Hematopoietic multipotent progenitor cell treated with erythropoietin and hydrocortisone succinate and interleukin-3 and kit ligand, for 4 days (in vitro differentiated cells): ENCODE measurements around the gene GTF2IRD1.
"Not testable (repeated sequence)": the region's sequence is repeated elsewhere in the genome, so short reads cannot be mapped to it uniquely, and the experiment has no call there.

Experiments
- DNase-seq: peaks from one replicate; pipeline ENCODE4 v3.0.0-alpha.2; 2015

Gene GTF2IRD1

DNA sequence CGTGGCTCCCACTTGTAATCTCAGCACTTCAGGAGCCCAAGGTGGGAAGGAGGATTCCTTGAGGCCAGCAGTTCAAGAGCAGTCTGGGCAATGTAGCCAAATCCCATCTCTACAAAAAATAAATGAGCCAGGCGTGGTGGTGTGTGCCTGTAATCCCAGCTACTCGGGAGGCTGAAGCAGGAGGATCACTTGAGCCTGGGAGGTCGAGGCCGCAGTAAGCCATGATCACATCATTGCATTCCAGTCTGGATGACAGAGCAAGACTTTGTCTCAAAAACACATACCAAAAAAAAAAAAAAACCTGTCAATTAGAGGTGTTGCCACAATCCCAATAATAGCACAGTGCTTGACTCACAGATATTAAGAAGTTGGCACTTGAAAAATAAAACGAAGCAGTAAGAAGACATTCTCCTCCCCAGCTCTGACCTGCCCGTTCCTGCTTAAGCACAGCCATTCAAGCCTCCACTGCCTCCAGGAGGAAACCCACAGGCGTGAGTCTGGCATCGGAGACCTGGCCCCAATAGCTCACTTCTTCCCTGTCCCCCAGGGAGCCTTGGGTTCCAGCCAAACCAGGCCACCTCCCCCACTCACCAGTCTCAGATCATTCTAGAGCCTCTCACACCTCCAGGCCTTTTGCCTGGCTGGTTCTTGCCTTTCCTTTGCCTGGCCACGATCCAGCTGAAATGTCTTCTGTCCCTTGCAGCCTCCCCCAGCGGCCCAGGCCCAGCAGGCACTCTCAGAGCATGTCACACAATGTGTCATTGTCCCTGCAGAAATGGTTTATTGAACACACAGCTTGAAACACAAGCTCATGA is 158.5 kb downstream of the GTF2IRD1 start:
- peak; percentile 29 for DNase-seq

DNA sequence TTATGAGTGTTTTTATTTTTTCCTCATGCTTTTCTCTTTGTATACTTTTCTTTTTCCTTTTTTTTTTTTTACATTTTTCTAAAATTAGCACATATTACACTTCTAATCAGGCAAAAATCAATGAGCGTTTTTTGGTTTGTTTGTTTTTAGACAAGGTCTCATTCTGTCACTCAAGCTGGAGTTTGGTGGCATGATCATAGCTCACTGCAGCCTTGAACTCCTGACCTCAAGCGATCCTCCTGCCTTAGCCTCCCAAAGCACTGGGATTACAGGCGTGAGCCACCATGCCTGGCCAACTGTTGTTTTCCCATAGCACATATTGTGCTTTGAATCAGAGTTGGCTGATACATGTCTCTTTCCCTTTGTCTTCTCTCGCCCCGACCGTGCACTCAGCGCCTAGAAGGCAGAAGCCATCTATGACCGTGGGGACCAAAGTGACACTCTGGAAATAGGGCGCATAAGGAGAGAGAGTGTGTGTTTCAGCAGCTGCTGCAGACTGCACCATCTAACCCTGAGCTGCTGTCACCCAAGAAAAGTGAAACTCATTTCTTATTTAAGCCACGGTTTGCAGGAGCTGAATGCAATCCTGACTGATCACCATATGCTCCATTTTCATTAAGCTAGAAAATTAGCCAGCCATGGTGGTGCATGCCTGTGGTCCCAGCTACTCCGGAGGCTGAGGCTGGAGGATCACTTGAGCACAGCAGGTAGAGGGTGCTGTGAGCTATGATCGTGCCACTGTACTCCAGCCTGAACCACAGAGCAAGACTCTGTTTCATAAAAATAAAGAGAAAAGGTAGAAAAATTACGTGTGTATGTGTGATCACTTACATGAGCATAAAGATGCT is 162.5 kb downstream of the GTF2IRD1 start:
- no peak for DNase-seq

DNA sequence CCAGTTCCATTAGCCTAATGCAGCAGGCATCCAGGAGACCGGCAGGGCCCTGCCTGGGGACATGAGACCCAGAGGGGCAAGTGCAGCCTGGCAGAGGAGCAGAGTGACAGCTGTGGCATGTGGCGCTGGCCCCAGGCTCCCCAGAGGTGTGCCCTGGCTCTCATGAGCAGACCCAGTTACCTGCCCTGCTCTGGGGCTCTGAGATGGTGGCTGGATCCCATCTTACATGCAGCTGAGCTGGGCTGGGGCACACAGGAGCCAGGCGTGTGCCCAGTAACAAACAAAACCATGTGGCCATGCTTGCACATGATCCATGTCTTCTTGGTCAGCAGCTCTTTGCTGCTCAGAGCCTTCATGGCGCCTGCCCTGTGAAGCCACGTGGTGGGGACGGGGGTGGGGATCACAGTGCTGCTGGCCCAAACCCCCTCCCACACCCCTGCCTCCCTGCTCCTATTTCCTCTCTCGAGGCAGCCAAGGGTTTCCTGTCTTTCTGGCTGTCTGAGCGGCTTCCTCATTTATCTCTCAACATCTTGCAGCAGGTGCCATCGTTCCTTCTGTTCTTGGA is 163.6 kb downstream of the GTF2IRD1 start:
- DNase-seq, result peak; percentile 71

DNA sequence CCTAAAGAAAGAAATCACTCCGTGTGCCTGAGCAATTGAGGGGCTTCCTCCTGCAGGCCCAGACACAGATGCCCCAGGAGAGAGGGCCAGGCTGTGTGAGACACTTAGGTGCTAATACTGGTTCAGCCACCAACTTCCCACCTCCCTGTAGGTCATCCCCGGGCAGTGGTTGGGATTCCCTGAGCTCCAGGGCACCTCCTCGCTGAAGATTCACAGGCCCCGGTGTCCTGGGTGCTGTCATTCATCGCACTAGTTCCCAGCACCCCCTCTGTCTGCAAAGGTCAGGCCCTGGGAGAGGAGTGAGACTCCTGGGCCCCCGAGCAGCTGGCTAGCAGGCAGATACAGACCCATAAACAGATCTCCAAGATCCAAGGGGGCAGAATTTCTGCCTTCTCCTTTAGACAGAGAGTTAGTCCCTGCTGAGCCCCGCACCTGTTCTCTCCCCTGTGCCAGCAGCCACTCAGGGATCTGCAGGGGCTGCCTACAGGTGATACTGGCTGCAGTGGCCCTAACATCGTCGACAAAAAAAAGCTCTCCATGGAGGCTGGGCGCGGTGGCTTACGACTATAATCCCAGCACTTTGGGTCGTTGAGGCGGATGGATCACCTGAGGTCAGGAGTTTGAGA is 165.6 kb downstream of the GTF2IRD1 start:
- DNase-seq, result no peak

DNA sequence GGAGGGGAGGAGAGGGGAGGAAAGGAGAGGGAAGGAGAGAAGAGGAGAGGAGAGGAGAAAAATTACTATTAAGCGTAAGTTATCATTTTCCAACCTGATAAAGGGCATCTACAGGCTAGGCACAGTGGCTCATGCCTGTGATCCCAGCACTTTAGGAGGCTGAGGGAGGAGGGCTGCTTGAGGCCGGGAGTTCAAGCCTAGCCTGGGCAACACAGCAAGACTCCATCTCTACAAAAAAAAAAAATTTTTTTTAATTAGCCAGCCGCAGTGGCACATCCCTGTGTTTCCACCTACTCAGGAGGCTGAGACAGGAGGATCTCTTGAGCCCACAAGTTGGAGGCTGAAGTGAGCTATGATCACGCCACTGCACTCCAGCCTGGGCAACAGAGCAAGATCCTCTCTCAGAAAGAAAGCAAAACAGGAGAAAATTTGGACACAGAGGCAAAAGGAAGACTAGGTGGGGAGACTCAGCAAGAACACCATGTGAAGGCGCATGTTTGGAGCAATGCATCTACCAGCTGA is 168.6 kb downstream of the GTF2IRD1 start:
- DNase-seq, result no peak

DNA sequence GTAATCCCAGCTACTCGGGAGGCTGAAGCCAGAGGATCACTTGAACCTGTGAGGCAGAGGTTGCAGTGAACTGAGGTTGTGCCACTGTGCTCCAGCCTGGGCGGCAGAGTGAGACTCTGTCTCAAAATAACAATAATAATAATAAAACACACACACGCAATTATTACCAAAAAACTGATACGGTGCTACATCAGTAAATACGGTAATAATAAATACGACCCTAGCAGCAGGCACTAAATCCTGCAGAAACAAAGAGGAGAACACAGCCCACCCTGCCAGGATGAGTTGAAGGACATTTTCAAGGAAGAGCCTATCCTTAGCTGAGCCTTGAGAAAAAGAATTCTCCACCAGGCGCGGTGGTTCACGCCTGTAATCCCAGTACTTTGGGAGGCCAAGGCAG is 169.4 kb downstream of the GTF2IRD1 start:
- no peak for DNase-seq

DNA sequence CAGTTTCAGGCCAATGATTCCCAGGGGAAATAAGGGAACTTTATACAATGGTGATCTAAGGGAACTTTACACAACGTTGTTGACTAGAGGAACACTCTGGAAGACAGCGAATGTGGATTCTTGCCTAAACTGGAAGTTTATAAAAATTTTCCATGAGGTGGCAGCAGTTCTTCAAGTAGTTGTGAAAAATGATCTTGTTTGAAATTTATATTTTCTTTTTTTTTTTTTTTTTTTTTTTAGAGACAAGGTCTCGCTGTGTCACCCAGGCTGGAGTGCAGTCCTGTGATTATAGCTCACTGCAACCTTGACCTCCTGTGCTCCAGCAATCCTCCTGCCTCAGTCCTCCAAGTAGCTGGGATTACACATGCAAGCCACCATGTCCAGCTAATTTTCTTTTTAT is 171.7 kb downstream of the GTF2IRD1 start:
- peak; percentile 73 for DNase-seq

DNA sequence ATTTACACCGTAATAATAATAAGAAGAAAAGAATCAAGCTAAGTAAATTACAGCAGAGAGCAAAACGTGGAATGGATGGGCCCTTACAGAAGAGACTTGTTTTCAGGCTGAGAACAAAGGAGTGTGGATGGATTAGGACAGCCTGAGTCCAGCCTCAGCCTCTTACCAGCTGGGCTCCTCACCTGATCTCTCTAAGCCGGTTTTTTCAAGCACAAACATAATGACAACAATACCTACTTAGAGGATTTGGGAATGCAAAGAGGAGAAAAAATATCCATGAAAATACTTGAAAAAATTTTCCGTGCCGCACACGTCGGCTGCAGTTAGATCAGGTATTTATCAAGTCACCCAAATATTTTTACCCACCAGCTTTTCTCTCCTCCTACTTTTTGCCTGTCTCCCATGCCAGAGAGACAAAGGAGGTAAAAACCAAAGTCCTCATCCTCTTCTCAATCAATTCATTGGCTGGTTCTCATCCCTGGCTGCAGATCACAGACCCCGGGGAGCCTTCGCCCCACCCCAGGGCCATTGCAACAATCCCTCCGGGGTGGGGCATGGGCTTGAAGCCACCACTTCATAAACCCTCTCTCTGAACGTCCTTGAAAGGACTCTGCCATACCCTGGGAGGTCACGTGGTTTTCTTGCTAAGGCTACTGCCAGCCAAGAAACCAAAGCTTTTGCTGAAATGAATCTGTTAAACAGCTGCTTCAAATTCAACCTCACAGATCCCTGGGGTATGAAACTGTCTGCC is 174.1 kb downstream of the GTF2IRD1 start:
- DNase-seq, result no peak

DNA sequence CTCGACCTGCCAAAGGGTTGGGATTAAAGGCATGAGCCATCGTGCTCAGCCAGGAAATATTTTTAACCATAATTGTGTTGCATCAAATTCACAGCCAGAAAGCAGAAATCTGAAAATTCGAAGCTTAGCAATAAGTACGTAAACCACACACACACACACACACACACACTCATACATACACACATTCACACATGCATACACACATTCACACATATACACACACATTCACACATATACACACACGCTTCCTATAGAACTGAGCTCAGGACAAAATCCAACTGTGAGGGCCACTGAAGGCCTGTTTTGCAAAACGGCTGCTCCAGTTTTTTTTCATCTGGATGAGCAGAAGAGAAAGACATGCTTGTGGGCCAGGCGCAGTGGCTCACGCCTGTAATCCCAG is 178.8 kb downstream of the GTF2IRD1 start:
- DNase-seq, result no peak

DNA sequence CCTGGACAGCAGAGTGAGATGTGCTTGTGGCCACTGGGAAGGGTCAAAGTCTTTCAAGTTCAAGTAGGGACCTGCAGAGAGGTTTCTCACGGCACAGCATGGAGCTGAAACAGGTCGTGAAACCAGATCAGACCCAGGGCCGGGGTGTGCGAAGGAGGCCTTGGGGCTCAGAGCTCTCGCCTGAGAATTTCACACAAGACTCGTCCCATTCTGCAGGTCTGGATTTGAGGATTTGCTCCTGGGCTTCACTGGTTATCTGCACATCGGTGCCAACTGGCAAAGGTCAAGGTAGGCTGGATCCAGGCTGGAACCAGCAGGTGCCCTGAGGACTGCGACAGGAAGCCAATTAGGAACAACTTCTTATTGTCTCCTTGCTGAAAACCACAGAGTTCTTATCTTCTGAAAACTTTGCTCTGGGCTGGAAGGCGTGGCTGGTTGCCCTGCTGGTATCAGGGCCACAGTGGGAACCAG is 179.8 kb downstream of the GTF2IRD1 start:
- DNase-seq, result peak; percentile 91

DNA sequence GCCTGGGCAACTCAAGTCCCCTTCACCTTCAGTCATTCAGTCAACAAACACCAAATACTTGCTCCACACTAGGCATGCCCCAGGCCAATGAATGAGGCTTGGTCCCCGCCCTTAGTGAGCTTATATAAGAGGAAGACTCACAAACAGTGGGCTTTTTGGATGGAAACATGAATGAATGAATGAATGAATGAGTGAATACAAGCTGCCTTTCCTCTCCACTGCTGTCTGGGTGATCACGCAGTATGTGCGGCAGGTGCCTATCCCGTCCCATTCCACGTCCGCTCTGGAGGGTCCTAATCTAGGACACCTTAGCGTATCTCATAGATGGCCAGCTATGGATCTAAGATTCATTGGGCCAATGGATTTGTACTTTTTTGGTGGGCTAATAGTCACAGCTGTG is 184.0 kb downstream of the GTF2IRD1 start:
- no peak for DNase-seq

DNA sequence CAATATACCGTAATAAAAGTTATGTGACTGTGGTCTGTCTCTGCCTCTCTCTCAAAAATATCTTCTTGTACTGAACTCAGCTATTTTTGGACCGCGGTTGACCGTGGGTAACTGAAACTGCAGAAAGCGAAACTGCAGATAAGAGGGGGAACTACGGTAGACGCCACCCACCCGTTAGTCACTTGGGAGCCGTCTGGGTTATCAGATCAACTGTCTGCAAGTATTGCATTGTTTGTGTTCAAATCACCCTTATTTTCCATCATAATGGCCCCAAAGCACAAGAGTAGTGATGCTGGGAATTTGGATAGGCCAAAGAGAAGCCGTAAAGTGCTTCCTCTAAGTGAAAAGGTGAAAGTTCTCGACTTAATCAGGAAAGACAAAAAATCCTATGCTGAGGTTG is 196.3 kb downstream of the GTF2IRD1 start:
- DNase-seq, result peak; percentile 91

DNA sequence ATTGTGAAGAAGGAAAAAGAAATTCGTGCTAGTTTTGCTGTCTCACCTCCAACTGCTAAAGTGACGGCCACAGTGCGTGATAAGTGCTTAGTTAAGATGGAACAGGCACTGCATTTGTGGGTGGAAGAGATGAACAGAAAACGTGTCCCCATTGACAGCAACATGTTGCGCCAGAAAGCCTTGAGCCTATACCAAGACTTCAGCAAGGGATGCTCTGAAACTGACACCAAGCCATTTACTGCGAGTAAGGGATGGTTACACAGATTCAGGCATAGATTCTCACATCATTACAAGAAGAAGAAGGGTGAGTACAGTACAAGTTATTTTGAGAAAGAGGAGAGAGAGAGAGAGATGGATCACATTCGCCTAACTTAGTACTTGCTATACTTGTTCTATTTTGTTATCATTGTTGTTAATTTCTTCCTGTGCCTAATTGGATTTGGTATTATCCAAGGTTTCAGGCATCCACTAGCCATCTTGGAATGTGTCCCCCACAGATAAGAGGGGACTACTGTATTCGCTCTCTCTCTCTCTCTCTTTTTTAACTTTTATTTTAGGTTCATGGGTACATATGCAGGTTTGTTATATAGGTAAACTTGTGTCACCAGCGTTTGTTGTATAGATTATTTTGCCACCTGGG is 196.9 kb downstream of the GTF2IRD1 start:
- DNase-seq, result peak; percentile 52

DNA sequence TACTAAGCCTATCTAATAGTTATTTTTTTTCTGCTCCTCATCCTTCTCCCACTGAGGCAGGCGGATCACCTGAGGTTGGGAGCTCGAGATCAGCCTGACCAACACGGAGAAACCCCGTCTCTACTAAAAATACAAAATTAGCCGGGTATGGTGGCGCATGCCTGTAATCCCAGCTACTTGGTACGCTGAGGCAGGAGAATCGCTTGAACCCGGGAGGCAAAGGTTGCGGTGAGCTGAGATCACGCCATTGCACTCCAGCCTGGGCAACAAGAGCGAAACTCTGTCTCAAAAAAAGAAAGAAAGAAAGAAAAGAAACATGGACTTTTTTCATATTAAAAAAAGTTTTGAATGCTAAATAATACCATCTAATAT is 197.4 kb downstream of the GTF2IRD1 start:
- DNase-seq, result not testable (repeated sequence)
